ENCODE results near the gene PIK3CG. TPM values are rescaled to one million over a fixed set of nuclear protein-coding genes. Genes with fewer than 3 reads are reported as not detected.

PIK3CG gene
- not detected for total RNA-seq (2021; fragmentation: NEBNext Ultra II Directional; extraction: Animal tissue kit (Norgen Biotek cat#: 25700))
- long read RNA-seq: 0 reads

GRCh38 chr7:106865130-106866041 lies at the start of gene PIK3CG:
Gene PIK3CG (plus strand): TSS chr7:106865282. CDS start chr7:106867562, 2,280 bp downstream.
- DNase-seq: no peak
- Mint-ChIP-seq H3K9me3 (no peaks in the 10 kb centered on the region), H3K27ac (no peak within 1 kb of the TSS), H3K36me3 (ENCODE audit: low read depth) (no peaks in the 10 kb centered on the region), H3K4me1 (ENCODE audit: low read depth) (no peaks in the 10 kb centered on the region), H3K27me3 (ENCODE audit: insufficient read depth) (peaks cover 12% of the 10 kb centered on the region), H3K4me3 (no peak within 1 kb of the TSS)
- TF ChIP-seq, protein P1, sequence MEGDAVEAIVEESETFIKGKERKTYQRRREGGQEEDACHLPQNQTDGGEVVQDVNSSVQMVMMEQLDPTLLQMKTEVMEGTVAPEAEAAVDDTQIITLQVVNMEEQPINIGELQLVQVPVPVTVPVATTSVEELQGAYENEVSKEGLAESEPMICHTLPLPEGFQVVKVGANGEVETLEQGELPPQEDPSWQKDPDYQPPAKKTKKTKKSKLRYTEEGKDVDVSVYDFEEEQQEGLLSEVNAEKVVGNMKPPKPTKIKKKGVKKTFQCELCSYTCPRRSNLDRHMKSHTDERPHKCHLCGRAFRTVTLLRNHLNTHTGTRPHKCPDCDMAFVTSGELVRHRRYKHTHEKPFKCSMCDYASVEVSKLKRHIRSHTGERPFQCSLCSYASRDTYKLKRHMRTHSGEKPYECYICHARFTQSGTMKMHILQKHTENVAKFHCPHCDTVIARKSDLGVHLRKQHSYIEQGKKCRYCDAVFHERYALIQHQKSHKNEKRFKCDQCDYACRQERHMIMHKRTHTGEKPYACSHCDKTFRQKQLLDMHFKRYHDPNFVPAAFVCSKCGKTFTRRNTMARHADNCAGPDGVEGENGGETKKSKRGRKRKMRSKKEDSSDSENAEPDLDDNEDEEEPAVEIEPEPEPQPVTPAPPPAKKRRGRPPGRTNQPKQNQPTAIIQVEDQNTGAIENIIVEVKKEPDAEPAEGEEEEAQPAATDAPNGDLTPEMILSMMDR (IDR thresholded peaks at IDR 0.05): no peak

- no peak overlapping the region for H3K27ac Mint-ChIP-seq
- peaks cover 8% of the 10 kb centered on the region for H3K4me1 Mint-ChIP-seq (ENCODE audit: low read depth)
- DNase-seq: no peak
- no peaks in the 10 kb centered on the region for H3K36me3 Mint-ChIP-seq (ENCODE audit: low read depth)
- H3K9me3 Mint-ChIP-seq: no peaks in the 10 kb centered on the region
- TF ChIP-seq, protein P1 (IDR thresholded peaks at IDR 0.05): no peak
- no peaks in the 10 kb centered on the region for H3K27me3 Mint-ChIP-seq (ENCODE audit: insufficient read depth)
- H3K4me3 Mint-ChIP-seq: no peak overlapping the region
These were observed 48.0 kb upstream of the PIK3CG start for GRCh38 chr7:106817098-106817497.

DNA sequence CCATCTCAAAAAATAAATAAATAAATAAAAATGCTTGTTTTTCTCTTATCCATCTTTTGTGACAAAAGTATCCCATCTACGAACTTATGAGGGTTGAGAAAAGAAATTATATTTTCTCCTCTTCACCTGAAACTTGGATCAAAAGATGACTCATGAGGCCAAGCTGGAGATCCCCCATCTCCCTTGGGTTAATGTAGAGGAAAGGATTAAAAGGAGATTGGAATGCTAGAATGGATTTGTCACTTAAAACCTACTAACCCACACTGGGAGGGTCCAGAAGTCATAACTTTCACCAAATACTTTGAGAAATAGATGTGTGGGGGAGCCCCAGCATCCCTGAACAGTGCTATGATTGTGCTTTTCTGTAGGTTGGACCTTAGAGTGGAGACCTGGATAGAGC lies 46.3 kb upstream of the PIK3CG start:
- Mint-ChIP-seq H3K36me3 (ENCODE audit: low read depth) (no peaks in the 10 kb centered on the region), H3K27me3 (ENCODE audit: insufficient read depth) (no peaks in the 10 kb centered on the region), H3K9me3 (no peaks in the 10 kb centered on the region), H3K4me1 (ENCODE audit: low read depth) (peaks cover 6% of the 10 kb centered on the region), H3K4me3 (no peak overlapping the region), H3K27ac (no peak overlapping the region)
- DNase-seq: no peak
- TF ChIP-seq, protein P1 (IDR thresholded peaks at IDR 0.05): no peak

- Mint-ChIP-seq H3K36me3 (ENCODE audit: low read depth) (no peaks in the 10 kb centered on the region), H3K4me3 (no peak overlapping the region), H3K9me3 (no peaks in the 10 kb centered on the region), H3K27ac (no peak overlapping the region), H3K4me1 (ENCODE audit: low read depth) (peaks cover 4% of the 10 kb centered on the region; the same call in 1 of the 2 replicates), H3K27me3 (ENCODE audit: insufficient read depth) (no peaks in the 10 kb centered on the region; the same call in 1 of the 2 replicates)
- DNase-seq: no peak
- TF ChIP-seq, protein P1 (IDR thresholded peaks at IDR 0.05): no peak
These were observed 45.5 kb upstream of the PIK3CG start for GRCh38 chr7:106819546-106819945.

DNA sequence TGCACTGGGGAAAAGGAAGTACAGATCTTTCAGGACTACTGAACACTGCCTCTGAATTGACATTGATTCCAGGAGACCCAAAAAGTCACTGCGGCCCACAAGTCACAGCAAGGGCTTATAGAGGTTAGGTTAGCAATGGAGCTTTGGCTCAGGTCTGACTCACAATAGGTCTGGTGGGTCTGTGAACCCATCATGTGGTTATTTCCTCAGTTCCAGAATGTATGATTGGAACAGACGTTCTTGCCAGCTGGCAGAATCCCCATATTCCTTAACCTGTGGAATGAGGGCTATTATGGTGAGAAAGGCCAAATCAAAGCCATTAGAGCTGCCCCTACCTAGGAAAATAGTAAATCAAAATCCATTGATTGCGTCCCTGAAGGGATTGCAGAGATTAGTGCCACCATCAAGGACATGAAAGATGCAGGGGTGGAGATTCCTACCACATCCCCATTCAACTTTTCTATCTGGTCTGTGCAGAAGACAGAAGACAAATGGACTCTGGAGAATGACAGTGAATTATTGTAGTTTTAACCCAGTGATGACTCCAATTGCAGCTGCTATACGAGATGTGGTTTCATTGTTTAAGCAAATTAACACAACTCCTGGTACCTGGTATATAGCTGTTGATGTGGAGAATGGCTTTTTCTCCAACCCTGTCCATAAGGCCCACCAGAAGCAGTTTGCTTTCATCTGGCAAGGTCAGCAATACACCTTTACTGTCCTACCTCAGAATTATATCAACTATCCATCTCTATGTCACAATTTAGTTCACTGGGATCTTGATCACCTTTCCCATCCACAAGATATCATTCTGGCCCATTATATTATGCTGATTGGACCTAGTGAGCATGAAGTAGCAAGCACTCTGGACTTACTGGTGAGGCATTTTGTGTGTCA lies 44.5 kb upstream of the PIK3CG start:
- TF ChIP-seq, protein P1 (IDR thresholded peaks at IDR 0.05): no peak
- H3K9me3 Mint-ChIP-seq: no peaks in the 10 kb centered on the region
- peaks cover 6% of the 10 kb centered on the region; the same call in 1 of the 2 replicates for H3K4me1 Mint-ChIP-seq (ENCODE audit: low read depth)
- no peak for DNase-seq
- H3K27me3 Mint-ChIP-seq (ENCODE audit: insufficient read depth): peaks cover 1% of the 10 kb centered on the region
- H3K27ac Mint-ChIP-seq: no peak overlapping the region
- H3K4me3 Mint-ChIP-seq: no peak overlapping the region
- no peaks in the 10 kb centered on the region for H3K36me3 Mint-ChIP-seq (ENCODE audit: low read depth)

Data from HFFc6 (cell line).